Measurements from ENCODE around the gene PTPRJ. TPM values are rescaled to one million over a fixed set of nuclear protein-coding genes. Genes with fewer than 3 reads are reported as not detected.

Gene PTPRJ
- polyA plus RNA-seq, 3 donors: 10.0 to 36.4 (median 14.6) TPM

DNA sequence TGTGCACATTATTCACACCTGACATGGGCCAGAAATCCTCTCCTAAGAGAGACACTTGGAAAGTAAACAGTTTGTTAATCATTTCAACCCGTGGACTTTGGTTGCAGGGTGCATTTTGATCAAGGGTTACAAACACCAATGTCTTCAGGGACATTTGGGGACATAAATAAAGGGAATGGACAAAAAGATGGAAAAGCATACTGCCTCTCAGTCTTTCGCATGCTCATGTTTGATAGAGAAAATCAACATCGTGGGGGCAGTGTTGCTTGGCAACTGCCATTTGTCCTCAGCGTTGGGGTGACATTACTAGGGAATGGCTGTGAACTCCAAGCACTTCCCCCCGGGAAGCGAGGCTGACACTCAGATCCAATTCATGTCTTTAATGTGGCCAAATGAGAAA lies 121.6 kb downstream of the PTPRJ start:
- peaks cover 60% of the 10 kb centered on the region for H3K4me1 Mint-ChIP-seq
- no peak overlapping the region for H3K27ac ChIP-seq (ENCODE audit: low read depth in 1 of 2, low read length in 2 of 2)
- H3K9me3 Mint-ChIP-seq: no peaks in the 10 kb centered on the region
- H3K27me3 ChIP-seq (ENCODE audit: control insufficient read depth in 2 of 2, insufficient read depth in 2 of 2, low read length in 2 of 2): no peaks in the 10 kb centered on the region
- peaks cover 100% of the 10 kb centered on the region for H4K20me1 ChIP-seq (ENCODE audit: insufficient read depth, low read length)
- H3K27ac Mint-ChIP-seq: peak overlapping the region in 1 of 7 donors; percentile 9
- H3K27me3 Mint-ChIP-seq (ENCODE audit: low read depth in 3 of 3): no peaks in the 10 kb centered on the region
- no peak for DNase-seq
- 93% methylated on average over 3 of the region's 6 CpGs for WGBS (ENCODE audit: insufficient coverage)
- intact Hi-C loops (cut with micrococcal nuclease): no loop called here
- peaks cover 34 to 52% of the 10 kb centered on the region in 2 donors for H3K4me1 ChIP-seq (ENCODE audit: control insufficient read depth in 1 of 2, insufficient read depth in 2 of 2, low read length in 2 of 2)
- peaks cover 96% of the 10 kb centered on the region for H3K79me2 ChIP-seq (ENCODE audit: insufficient read depth, low read length)
- H3K4me3 ChIP-seq (replicated peaks in 1 of 3; ENCODE audit: low read depth in 2 of 3, low read length in 3 of 3): no peak overlapping the region
- TF ChIP-seq, protein P1, sequence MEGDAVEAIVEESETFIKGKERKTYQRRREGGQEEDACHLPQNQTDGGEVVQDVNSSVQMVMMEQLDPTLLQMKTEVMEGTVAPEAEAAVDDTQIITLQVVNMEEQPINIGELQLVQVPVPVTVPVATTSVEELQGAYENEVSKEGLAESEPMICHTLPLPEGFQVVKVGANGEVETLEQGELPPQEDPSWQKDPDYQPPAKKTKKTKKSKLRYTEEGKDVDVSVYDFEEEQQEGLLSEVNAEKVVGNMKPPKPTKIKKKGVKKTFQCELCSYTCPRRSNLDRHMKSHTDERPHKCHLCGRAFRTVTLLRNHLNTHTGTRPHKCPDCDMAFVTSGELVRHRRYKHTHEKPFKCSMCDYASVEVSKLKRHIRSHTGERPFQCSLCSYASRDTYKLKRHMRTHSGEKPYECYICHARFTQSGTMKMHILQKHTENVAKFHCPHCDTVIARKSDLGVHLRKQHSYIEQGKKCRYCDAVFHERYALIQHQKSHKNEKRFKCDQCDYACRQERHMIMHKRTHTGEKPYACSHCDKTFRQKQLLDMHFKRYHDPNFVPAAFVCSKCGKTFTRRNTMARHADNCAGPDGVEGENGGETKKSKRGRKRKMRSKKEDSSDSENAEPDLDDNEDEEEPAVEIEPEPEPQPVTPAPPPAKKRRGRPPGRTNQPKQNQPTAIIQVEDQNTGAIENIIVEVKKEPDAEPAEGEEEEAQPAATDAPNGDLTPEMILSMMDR (IDR thresholded peaks at IDR 0.05): no peak
- H3K36me3 Mint-ChIP-seq: peaks cover 5 to 12% of the 10 kb centered on the region in 2 donors
- H3K9me3 ChIP-seq (replicated peaks in 1 of 2; ENCODE audit: control insufficient read depth in 1 of 2, insufficient read depth in 1 of 2, low read length in 2 of 2): no peaks in the 10 kb centered on the region
- no peak overlapping the region for H3K4me3 Mint-ChIP-seq
- no peak overlapping the region for H3K9ac ChIP-seq (ENCODE audit: insufficient read depth, low read length, poor library complexity, severe bottlenecking)
- H3K36me3 ChIP-seq (replicated peaks in 1 of 2; ENCODE audit: control insufficient read depth in 1 of 2, insufficient read depth in 2 of 2, low read length in 2 of 2): peaks cover 0 to 2% of the 10 kb centered on the region in 2 donors
- no peak overlapping the region for H3K4me2 ChIP-seq (replicated peaks; ENCODE audit: extremely low read depth, low read length, poor library complexity, severe bottlenecking)
- no peak overlapping the region for H2AFZ ChIP-seq (ENCODE audit: insufficient read depth, low read depth, low read length, poor library complexity, severe bottlenecking)

- H3K36me3 Mint-ChIP-seq: peaks cover 3 to 6% of the 10 kb centered on the region in 2 donors
- WGBS (ENCODE audit: insufficient coverage): 93% methylated on average over 3 of the region's 12 CpGs
- no peak overlapping the region for H2AFZ ChIP-seq (ENCODE audit: insufficient read depth, low read depth, low read length, poor library complexity, severe bottlenecking)
- H3K4me1 ChIP-seq (ENCODE audit: control insufficient read depth in 1 of 2, insufficient read depth in 2 of 2, low read length in 2 of 2): peaks cover 54 to 71% of the 10 kb centered on the region in 2 donors
- no peak for DNase-seq
- H3K9ac ChIP-seq (ENCODE audit: insufficient read depth, low read length, poor library complexity, severe bottlenecking): no peak overlapping the region
- no peak overlapping the region for H3K4me3 Mint-ChIP-seq
- no peak overlapping the region for H3K4me2 ChIP-seq (replicated peaks; ENCODE audit: extremely low read depth, low read length, poor library complexity, severe bottlenecking)
- H3K36me3 ChIP-seq (replicated peaks in 1 of 2; ENCODE audit: control insufficient read depth in 1 of 2, insufficient read depth in 2 of 2, low read length in 2 of 2): peaks cover 0 to 2% of the 10 kb centered on the region in 2 donors
- H3K27ac Mint-ChIP-seq: no peak overlapping the region
- H3K4me3 ChIP-seq (replicated peaks in 1 of 3; ENCODE audit: low read depth in 2 of 3, low read length in 3 of 3): no peak overlapping the region
- no peak overlapping the region for H3K27ac ChIP-seq (ENCODE audit: low read depth in 1 of 2, low read length in 2 of 2)
- no peaks in the 10 kb centered on the region for H3K9me3 Mint-ChIP-seq
- peaks cover 100% of the 10 kb centered on the region for H4K20me1 ChIP-seq (ENCODE audit: insufficient read depth, low read length)
- TF ChIP-seq, protein P1 (IDR thresholded peaks at IDR 0.05): no peak
- H3K9me3 ChIP-seq (replicated peaks in 1 of 2; ENCODE audit: control insufficient read depth in 1 of 2, insufficient read depth in 1 of 2, low read length in 2 of 2): no peaks in the 10 kb centered on the region
- intact Hi-C loops (cut with micrococcal nuclease): no loop called here
- no peaks in the 10 kb centered on the region for H3K27me3 Mint-ChIP-seq (ENCODE audit: low read depth in 3 of 3)
- no peaks in the 10 kb centered on the region for H3K27me3 ChIP-seq (ENCODE audit: control insufficient read depth in 2 of 2, insufficient read depth in 2 of 2, low read length in 2 of 2)
- H3K79me2 ChIP-seq (ENCODE audit: insufficient read depth, low read length): peaks cover 99% of the 10 kb centered on the region
- peaks cover 71% of the 10 kb centered on the region for H3K4me1 Mint-ChIP-seq
These were observed 123.5 kb downstream of the PTPRJ start for GRCh38 chr11:48103621-48104567.
